GM12874 (cell line): ENCODE measurements around the gene GPR61.

ENCODE experiments used
- TF ChIP-seq, protein P1 (sequence below): IDR thresholded peaks from 2 replicates; pipeline ENCODE4 v1.5.1; 2011; ENCODE audit warnings: low read depth, mild to moderate bottlenecking, control low read depth, low read length, moderate library complexity; ENCODE audit not compliant: insufficient read depth

GPR61 gene

DNA sequence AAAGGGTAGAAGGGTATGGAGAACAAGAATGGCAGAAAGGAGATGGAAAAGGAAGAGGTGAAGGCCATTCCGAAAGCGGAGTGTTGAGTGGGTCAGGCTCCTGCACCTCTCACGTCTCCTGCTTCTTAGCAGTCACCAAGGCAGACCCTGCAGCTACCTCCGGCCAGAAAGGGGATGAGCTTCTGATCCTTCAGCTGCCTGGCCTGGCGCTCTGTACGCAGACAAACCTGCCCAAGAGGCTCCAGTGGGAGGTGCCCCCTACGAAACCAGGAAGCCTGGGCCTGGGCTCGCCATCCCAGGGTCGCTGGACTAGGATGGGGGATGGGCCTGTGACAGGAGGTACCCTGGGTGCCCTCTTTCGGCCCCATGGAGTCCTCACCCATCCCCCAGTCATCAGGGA, 3.0 kb downstream of the GPR61 start:
- TF ChIP-seq, protein P1, sequence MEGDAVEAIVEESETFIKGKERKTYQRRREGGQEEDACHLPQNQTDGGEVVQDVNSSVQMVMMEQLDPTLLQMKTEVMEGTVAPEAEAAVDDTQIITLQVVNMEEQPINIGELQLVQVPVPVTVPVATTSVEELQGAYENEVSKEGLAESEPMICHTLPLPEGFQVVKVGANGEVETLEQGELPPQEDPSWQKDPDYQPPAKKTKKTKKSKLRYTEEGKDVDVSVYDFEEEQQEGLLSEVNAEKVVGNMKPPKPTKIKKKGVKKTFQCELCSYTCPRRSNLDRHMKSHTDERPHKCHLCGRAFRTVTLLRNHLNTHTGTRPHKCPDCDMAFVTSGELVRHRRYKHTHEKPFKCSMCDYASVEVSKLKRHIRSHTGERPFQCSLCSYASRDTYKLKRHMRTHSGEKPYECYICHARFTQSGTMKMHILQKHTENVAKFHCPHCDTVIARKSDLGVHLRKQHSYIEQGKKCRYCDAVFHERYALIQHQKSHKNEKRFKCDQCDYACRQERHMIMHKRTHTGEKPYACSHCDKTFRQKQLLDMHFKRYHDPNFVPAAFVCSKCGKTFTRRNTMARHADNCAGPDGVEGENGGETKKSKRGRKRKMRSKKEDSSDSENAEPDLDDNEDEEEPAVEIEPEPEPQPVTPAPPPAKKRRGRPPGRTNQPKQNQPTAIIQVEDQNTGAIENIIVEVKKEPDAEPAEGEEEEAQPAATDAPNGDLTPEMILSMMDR, result no peak

DNA sequence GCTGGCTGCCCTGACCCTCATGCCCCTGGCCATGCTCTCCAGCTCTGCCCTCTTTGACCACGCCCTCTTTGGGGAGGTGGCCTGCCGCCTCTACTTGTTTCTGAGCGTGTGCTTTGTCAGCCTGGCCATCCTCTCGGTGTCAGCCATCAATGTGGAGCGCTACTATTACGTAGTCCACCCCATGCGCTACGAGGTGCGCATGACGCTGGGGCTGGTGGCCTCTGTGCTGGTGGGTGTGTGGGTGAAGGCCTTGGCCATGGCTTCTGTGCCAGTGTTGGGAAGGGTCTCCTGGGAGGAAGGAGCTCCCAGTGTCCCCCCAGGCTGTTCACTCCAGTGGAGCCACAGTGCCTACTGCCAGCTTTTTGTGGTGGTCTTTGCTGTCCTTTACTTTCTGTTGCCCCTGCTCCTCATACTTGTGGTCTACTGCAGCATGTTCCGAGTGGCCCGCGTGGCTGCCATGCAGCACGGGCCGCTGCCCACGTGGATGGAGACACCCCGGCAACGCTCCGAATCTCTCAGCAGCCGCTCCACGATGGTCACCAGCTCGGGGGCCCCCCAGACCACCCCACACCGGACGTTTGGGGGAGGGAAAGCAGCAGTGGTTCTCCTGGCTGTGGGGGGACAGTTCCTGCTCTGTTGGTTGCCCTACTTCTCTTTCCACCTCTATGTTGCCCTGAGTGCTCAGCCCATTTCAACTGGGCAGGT, 3.8 kb downstream of the GPR61 start:
- TF ChIP-seq, protein P1, result no peak

DNA sequence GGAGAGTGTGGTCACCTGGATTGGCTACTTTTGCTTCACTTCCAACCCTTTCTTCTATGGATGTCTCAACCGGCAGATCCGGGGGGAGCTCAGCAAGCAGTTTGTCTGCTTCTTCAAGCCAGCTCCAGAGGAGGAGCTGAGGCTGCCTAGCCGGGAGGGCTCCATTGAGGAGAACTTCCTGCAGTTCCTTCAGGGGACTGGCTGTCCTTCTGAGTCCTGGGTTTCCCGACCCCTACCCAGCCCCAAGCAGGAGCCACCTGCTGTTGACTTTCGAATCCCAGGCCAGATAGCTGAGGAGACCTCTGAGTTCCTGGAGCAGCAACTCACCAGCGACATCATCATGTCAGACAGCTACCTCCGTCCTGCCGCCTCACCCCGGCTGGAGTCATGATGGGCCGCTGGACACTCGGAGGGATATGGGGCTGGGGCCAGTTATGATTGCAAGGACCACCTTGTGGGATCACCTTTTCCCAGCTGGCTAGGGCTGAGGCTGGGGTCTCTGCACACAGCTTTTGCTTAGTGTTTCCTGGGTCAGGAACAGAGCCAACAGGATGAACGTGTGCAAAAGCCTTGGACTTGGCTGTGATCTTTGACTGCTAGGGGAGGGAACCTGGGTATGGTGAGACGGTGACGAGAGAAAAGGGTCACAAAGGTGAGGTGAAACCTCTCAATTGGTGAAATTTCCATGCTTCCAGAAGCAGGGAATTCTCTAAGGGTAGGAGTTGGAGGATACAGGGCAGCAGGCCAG, 4.5 kb downstream of the GPR61 start:
- TF ChIP-seq, protein P1, result no peak

DNA sequence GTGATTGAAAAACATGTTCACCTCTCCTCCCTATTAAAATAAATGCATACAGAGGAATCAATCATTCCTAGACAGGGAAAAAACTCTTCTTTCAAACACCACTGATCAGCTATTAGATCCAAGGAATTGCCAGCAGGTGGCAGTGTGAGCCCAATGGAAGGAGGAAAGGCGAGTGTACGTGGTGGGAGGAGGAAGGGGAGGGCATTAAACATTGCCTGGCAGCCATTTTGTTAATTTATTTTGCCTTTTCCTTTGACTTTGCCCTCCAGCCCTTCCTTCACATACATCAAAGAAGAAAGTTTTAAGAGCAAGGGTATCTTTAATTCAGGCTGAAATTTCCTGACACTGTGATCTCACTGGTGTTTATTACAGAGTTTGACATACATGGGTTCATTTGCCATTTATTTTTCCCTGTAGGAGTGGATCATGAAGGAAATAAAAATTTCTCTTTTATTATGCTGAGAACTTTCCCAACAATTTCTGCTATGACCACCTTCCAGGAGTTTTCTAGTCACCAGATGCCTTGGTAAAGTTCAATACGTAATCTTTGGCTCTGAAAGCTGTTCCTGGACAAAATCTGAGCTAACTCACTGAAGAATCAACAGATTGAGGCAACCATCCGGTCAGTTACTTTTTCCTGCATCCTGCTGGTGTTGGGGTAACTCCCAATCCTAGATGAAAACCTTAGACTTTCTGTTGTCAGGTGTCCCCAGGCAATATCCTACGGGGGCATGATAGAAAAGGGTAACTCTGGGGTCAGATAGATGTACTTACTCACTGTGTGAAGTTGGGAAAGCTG, 6.8 kb downstream of the GPR61 start:
- TF ChIP-seq, protein P1, result peak; percentile 67

DNA sequence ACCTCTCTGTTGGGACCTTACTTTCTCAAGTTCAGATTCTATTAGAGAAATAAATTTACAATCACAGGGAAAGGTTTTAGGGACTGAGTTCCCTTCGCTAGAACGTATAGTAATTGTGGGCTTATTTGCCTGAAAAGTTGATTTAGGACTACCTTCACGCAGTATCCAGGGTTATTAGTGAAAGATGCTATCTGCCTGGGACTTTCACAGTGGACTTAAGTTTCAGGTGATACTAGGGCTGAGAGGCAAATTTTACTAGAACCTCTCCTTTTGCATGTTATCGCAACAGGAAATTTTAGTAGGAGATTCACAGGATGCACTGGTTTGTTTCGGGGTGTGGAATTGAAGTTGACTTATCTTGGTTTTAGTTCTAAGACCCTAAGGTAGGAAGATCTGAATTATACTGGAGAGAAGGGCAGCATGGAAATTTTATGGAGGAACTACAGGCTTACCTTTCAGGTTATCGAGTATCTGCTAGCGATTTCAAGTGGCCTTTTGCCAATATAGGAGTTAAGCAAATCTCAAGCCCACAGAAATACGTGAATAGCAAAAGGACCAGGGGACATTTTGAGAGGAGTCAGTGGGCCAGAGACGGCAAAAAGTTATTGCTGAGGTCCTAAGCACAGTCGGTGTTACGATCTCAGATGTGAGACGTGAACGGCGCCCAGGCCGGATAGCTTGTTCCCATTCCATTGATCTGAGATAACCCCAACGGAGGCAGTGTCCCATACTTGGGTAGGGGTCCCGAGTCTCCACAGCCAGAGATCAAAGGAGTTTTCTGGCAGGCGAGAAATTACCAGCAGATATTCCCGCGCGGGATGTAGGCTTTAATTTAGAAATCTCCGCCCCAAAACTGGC, 8.0 kb downstream of the GPR61 start:
- TF ChIP-seq, protein P1, result no peak

DNA sequence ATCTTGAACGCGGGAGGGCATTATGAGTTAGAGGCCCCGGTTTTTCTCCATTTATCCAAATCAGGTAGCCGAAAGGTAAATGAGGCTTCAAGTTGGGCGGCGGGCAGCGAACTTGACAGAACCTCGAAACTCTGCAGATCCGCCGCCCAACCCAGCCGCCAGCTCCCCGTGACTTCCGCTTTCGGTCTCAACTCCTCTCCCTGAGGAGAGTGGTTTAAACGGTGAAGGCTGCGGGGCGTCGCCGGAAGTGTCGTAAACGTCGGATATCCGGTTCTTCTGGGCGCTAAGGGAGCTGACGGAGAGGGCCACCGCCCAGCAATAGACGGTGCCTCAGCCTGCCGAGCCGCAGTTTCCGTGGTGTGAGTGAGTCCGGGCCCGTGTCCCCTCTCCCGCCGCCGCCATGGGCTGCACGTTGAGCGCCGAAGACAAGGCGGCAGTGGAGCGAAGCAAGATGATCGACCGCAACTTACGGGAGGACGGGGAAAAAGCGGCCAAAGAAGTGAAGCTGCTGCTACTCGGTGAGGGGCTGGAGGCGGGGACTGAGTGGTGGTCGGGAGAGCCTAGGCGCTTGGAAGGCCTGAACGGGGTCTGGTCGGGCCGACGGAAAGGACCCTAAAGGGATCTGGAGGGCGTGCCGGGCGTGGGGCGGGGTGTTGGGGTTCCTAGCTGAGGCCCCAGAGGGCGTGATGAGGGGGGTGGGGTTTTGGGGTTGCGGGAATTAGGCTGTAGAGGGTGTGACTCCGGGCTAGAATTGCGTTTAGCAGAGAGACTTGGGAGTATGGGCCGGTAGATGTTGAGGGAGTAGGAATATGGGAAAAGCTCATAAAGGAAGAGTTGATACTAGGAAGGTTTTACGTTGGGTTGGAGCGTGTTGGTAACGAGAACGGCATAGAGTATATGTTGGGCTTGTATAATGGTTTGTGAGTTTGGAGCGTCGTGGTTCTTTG, 8.9 kb downstream of the GPR61 start, which contains the start of gene GNAI3:
Gene GNAI3 (plus strand): TSS at position 295 of the 947 bp plus-strand sequence. CDS start 106 bp downstream, at position 401.
- TF ChIP-seq, protein P1, result no peak
